SK-N-SH (cell line): ENCODE results near the gene GADD45B. TPM values are rescaled to one million over a fixed set of nuclear protein-coding genes. Genes with fewer than 3 reads are reported as not detected.

Source experiments
- CTCF ChIA-PET: fragments of 300-600, 350-600 bp; formaldehyde crosslinking; extraction: SDS; loops from one replicate; lab custom pipeline; 2021; lab: Yijun Ruan, JAX
- POLR2A ChIA-PET: fragments of 350-600 bp; sonication (Branson Sonifier 250); formaldehyde crosslinking; extraction: SDS; loops from one replicate; lab custom pipeline; 2020; ENCODE audit warnings: antibody characterized with exemption, inconsistent platforms; lab: Yijun Ruan, JAX
- DNase-seq: peaks from one replicate; pipeline ENCODE4 v3.0.0; 2012
- H2AFZ ChIP-seq: fragments of 200-600 bp; sonication (generic); 2 replicates; pipeline ENCODE4 v1.8.1; 2016; ENCODE audit warnings: antibody characterized with exemption, mild to moderate bottlenecking, low read depth
- H3F3A ChIP-seq: fragments of 200-600 bp; sonication (generic); replicated peaks from 2 replicates; pipeline ENCODE3; 2016; ENCODE audit warnings: antibody characterized with exemption, mild to moderate bottlenecking; ENCODE audit not compliant: insufficient read depth
- H3K27ac ChIP-seq, 2 experiments: fragments of 200-500 bp in 1 of 2; fragments of 200-600 bp in 1 of 2; sonication (Bioruptor generic) in 1 of 2; sonication (generic), shearing (Covaris generic) in 1 of 2; 2 replicates each; pipeline versions ENCODE4 v1.5.1 to v1.6.1; 2014 to 2016; ENCODE audit warnings: low read depth in 2 of 2, inconsistent platforms in 1 of 2, low read length in 1 of 2, mild to moderate bottlenecking in 1 of 2, mixed read lengths in 1 of 2
- H3K27me3 ChIP-seq: fragments of 200-600 bp; sonication (generic), shearing (Covaris generic); 2 replicates; pipeline ENCODE4 v1.6.1; 2016; ENCODE audit warnings: mixed run types; ENCODE audit not compliant: insufficient read depth
- H3K36me3 ChIP-seq, 2 experiments: fragments of 200-500 bp in 1 of 2; fragments of 200-600 bp in 1 of 2; sonication (Bioruptor generic) in 1 of 2; sonication (generic) in 1 of 2; replicated peaks in 1 of 2; 2 replicates each; pipeline versions ENCODE3 to v1.5.1; 2014 to 2016; ENCODE audit warnings: low read length in 1 of 2, mild to moderate bottlenecking in 1 of 2; ENCODE audit not compliant: insufficient read depth in 2 of 2, control insufficient read depth in 1 of 2
- H3K4me1 ChIP-seq, 2 experiments: fragments of 200-500 bp in 1 of 2; fragments of 200-600 bp in 1 of 2; sonication (Bioruptor generic) in 1 of 2; sonication (generic), shearing (Covaris generic) in 1 of 2; 2 replicates each; pipeline versions ENCODE4 v1.5.1 to v1.6.1; 2014 to 2016; ENCODE audit warnings: low read depth in 1 of 2, low read length in 1 of 2, mixed run types in 1 of 2; ENCODE audit not compliant: insufficient read depth in 2 of 2, control insufficient read depth in 1 of 2
- H3K4me2 ChIP-seq: fragments of 200-600 bp; sonication (generic), shearing (Covaris generic); 2 replicates; pipeline ENCODE4 v1.6.1; 2017; ENCODE audit warnings: mixed run types
- H3K4me3 ChIP-seq, 2 experiments: fragments of 200-500 bp in 1 of 2; fragments of 200-600 bp in 1 of 2; sonication (Bioruptor generic) in 1 of 2; sonication (generic), shearing (Covaris generic) in 1 of 2; 2 replicates each; pipeline versions ENCODE4 v1.5.1 to v1.8.1; 2014 to 2016; ENCODE audit warnings: low read depth in 2 of 2, inconsistent platforms in 1 of 2, low read length in 1 of 2, mild to moderate bottlenecking in 1 of 2, mixed read lengths in 1 of 2, moderate library complexity in 1 of 2
- H3K79me2 ChIP-seq: fragments of 200-600 bp; sonication (generic); 2 replicates; pipeline ENCODE4 v1.8.1; 2017; ENCODE audit warnings: mild to moderate bottlenecking; ENCODE audit not compliant: insufficient read depth
- H3K9ac ChIP-seq: fragments of 200-600 bp; sonication (generic); 2 replicates; pipeline ENCODE4 v1.6.1; 2017; ENCODE audit warnings: mixed run types
- H3K9me2 ChIP-seq: fragments of 200-600 bp; sonication (generic); 2 replicates; pipeline ENCODE4 v1.6.1; 2017; ENCODE audit warnings: mixed run types
- H3K9me3 ChIP-seq: fragments of 200-600 bp; sonication (generic); 2 replicates; pipeline ENCODE4 v1.6.1; 2017; ENCODE audit warnings: mixed run types, mild to moderate bottlenecking, moderate library complexity
- H4K20me1 ChIP-seq: fragments of 200-600 bp; sonication (generic); 2 replicates; pipeline ENCODE4 v1.6.1; 2017; ENCODE audit warnings: mild to moderate bottlenecking, mixed run types; ENCODE audit not compliant: insufficient read depth
- EZH2phosphoT487 ChIP-seq: fragments of 200-600 bp; sonication (generic); IDR thresholded peaks from 2 replicates; pipeline ENCODE4 v1.6.1; 2017; ENCODE audit warnings: low read depth, mixed run types, mild to moderate bottlenecking, antibody characterized with exemption, moderate library complexity, borderline replicate concordance
- FOSL2 ChIP-seq: IDR thresholded peaks from 2 replicates; pipeline ENCODE4 v1.4.0; 2012; ENCODE audit warnings: low read depth, mild to moderate bottlenecking, moderate library complexity, borderline replicate concordance
- GABPA ChIP-seq: IDR thresholded peaks from 2 replicates; pipeline ENCODE4 v1.4.0; 2012; ENCODE audit warnings: low read depth, mild to moderate bottlenecking
- GATA2 ChIP-seq: sonication (generic); formaldehyde crosslinking; IDR thresholded peaks from 2 replicates; pipeline ENCODE4 v1.5.0; 2020; ENCODE audit warnings: mild to moderate bottlenecking, missing genetic modification reagents
- MAX ChIP-seq: IDR thresholded peaks from 2 replicates; pipeline ENCODE4 v1.4.0; 2012; ENCODE audit warnings: low read depth
- MEF2A ChIP-seq: IDR thresholded peaks from 2 replicates; pipeline ENCODE4 v1.4.0; 2012; ENCODE audit warnings: low read depth, borderline replicate concordance
- MXI1 ChIP-seq: IDR thresholded peaks from 2 replicates; pipeline ENCODE4 v1.6.1; 2012; ENCODE audit warnings: mild to moderate bottlenecking, low read depth, low read length, improper control_type of control experiment
- NRF1 ChIP-seq: IDR thresholded peaks from 2 replicates; pipeline ENCODE4 v1.6.1; 2012; ENCODE audit warnings: low read depth, mild to moderate bottlenecking, low read length
- RAD21 ChIP-seq: IDR thresholded peaks from 2 replicates; pipeline ENCODE4 v1.6.1; 2012; ENCODE audit warnings: mild to moderate bottlenecking, low read length
- RFX5 ChIP-seq: IDR thresholded peaks from 2 replicates; pipeline ENCODE4 v1.6.1; 2012; ENCODE audit warnings: mild to moderate bottlenecking, improper control_type of control experiment, low read length
- RXRA ChIP-seq: IDR thresholded peaks from 2 replicates; pipeline ENCODE4 v1.4.0; 2012; ENCODE audit warnings: low read depth, mild to moderate bottlenecking, borderline replicate concordance
- USF2 ChIP-seq: fragments of 150-350 bp; IDR thresholded peaks from 2 replicates; pipeline ENCODE4 v1.6.1; 2017; ENCODE audit warnings: antibody characterized with exemption, low read length, low read depth, borderline replicate concordance
- WGBS: methylation state at CpG from one replicate; pipeline ENCODE4 v1.1.6; 2017; ENCODE audit warnings: low lambda C conversion rate; 5-methylcytosine and 5-hydroxymethylcytosine counted together
- polyA plus RNA-seq, 3 experiments: library from polyadenylated mRNA; depleted of rRNA; stranded (reverse); fragments of >200 nt; gene quantifications; 2 replicates each; pipeline ENCODE4 v1.2.3, GENCODE V29; 2012
- TF ChIP-seq, protein P1 (sequence below): fragments of 200-600 bp; sonication (generic); IDR thresholded peaks from 2 replicates; pipeline ENCODE4 v1.6.1; 2017; ENCODE audit warnings: antibody characterized with exemption, mild to moderate bottlenecking, moderate library complexity
- TF ChIP-seq, protein P2 (sequence below): IDR thresholded peaks from 2 replicates; pipeline ENCODE4 v1.6.1; 2012; ENCODE audit warnings: mild to moderate bottlenecking, low read depth, low read length, moderate library complexity
- TF ChIP-seq, protein P3 (sequence below): IDR thresholded peaks from 2 replicates; pipeline ENCODE4; 2012

The GADD45B gene
- polyA plus RNA-seq, 1 of the 3 experiments (the other 2 are of a cell fraction): 67.6 TPM

GRCh38 chr19:2464389-2464788, 11.5 kb upstream of the GADD45B start:
- no peak overlapping the region for H3K4me3 ChIP-seq
- H3K27me3 ChIP-seq: no peaks in the 10 kb centered on the region
- H3K79me2 ChIP-seq: no peaks in the 10 kb centered on the region
- no peaks in the 10 kb centered on the region for H4K20me1 ChIP-seq
- no peak for TF ChIP-seq MXI1
- TF ChIP-seq GATA2 (CRISPR knock-in tag): no peak
- TF ChIP-seq, protein P1, sequence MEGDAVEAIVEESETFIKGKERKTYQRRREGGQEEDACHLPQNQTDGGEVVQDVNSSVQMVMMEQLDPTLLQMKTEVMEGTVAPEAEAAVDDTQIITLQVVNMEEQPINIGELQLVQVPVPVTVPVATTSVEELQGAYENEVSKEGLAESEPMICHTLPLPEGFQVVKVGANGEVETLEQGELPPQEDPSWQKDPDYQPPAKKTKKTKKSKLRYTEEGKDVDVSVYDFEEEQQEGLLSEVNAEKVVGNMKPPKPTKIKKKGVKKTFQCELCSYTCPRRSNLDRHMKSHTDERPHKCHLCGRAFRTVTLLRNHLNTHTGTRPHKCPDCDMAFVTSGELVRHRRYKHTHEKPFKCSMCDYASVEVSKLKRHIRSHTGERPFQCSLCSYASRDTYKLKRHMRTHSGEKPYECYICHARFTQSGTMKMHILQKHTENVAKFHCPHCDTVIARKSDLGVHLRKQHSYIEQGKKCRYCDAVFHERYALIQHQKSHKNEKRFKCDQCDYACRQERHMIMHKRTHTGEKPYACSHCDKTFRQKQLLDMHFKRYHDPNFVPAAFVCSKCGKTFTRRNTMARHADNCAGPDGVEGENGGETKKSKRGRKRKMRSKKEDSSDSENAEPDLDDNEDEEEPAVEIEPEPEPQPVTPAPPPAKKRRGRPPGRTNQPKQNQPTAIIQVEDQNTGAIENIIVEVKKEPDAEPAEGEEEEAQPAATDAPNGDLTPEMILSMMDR: no peak
- no peak for TF ChIP-seq RXRA
- TF ChIP-seq, all 33 proteins: peak for 0
- no peaks in the 10 kb centered on the region for H3K9me2 ChIP-seq
- H3K9ac ChIP-seq: no peak overlapping the region
- 79% methylated on average over 5 of the region's 5 CpGs for WGBS
- no peak overlapping the region for H3K27ac ChIP-seq
- no peaks in the 10 kb centered on the region for H3K9me3 ChIP-seq
- no peak for DNase-seq
- ChIA-PET CTCF (interaction anchor here (0.9 to 21.1 kb wide), 6 partner anchors 10 to 173 kb away, joined by 3 to 309 read pairs (median 4); no protein-coding TSS in a partner anchor), POLR2A (no interaction called here)
- H3K4me2 ChIP-seq: no peak overlapping the region
- peaks cover 0 to 4% of the 10 kb centered on the region in 2 experiments; a peak in 2 of 4 replicates for H3K4me1 ChIP-seq
- H3K36me3 ChIP-seq: no peaks in the 10 kb centered on the region
- peaks cover 26% of the 10 kb centered on the region for H3F3A ChIP-seq
- H2AFZ ChIP-seq: no peak overlapping the region

GRCh38 chr19:2468596-2468995, 7.3 kb upstream of the GADD45B start:
- H3K4me2 ChIP-seq: no peak overlapping the region
- no peaks in the 10 kb centered on the region for H3K79me2 ChIP-seq
- 71% methylated on average over 12 of the region's 12 CpGs for WGBS
- H3K9me3 ChIP-seq: no peaks in the 10 kb centered on the region
- TF ChIP-seq GATA2 (CRISPR knock-in tag) (no peak), GABPA (no peak), MAX (no peak), USF2 (no peak), FOSL2 (no peak), MEF2A (no peak), RFX5 (no peak), EZH2phosphoT487 (no peak), NRF1 (no peak), RAD21 (no peak)
- TF ChIP-seq, protein P1: no peak
- TF ChIP-seq, protein P2, sequence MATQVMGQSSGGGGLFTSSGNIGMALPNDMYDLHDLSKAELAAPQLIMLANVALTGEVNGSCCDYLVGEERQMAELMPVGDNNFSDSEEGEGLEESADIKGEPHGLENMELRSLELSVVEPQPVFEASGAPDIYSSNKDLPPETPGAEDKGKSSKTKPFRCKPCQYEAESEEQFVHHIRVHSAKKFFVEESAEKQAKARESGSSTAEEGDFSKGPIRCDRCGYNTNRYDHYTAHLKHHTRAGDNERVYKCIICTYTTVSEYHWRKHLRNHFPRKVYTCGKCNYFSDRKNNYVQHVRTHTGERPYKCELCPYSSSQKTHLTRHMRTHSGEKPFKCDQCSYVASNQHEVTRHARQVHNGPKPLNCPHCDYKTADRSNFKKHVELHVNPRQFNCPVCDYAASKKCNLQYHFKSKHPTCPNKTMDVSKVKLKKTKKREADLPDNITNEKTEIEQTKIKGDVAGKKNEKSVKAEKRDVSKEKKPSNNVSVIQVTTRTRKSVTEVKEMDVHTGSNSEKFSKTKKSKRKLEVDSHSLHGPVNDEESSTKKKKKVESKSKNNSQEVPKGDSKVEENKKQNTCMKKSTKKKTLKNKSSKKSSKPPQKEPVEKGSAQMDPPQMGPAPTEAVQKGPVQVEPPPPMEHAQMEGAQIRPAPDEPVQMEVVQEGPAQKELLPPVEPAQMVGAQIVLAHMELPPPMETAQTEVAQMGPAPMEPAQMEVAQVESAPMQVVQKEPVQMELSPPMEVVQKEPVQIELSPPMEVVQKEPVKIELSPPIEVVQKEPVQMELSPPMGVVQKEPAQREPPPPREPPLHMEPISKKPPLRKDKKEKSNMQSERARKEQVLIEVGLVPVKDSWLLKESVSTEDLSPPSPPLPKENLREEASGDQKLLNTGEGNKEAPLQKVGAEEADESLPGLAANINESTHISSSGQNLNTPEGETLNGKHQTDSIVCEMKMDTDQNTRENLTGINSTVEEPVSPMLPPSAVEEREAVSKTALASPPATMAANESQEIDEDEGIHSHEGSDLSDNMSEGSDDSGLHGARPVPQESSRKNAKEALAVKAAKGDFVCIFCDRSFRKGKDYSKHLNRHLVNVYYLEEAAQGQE: no peak
- TF ChIP-seq, protein P3, sequence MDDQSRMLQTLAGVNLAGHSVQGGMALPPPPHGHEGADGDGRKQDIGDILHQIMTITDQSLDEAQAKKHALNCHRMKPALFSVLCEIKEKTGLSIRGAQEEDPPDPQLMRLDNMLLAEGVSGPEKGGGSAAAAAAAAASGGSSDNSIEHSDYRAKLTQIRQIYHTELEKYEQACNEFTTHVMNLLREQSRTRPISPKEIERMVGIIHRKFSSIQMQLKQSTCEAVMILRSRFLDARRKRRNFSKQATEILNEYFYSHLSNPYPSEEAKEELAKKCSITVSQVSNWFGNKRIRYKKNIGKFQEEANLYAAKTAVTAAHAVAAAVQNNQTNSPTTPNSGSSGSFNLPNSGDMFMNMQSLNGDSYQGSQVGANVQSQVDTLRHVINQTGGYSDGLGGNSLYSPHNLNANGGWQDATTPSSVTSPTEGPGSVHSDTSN: no peak
- peaks cover 18% of the 10 kb centered on the region for H3F3A ChIP-seq
- no peak overlapping the region for H2AFZ ChIP-seq
- H3K4me1 ChIP-seq: peaks cover 0 to 9% of the 10 kb centered on the region in 2 experiments; a peak in 1 of 4 replicates
- H3K27ac ChIP-seq: peak overlapping the region in 1 of 2 experiments; percentile 20; a peak in 1 of 4 replicates
- H3K36me3 ChIP-seq: no peaks in the 10 kb centered on the region
- DNase-seq: no peak
- ChIA-PET CTCF (interaction anchor here (21.1 kb wide), 1 partner anchor 144 kb away, joined by 309 read pairs; no protein-coding TSS in a partner anchor), POLR2A (no interaction called here)
- H3K9me2 ChIP-seq: no peaks in the 10 kb centered on the region
- no peak overlapping the region for H3K9ac ChIP-seq
- H4K20me1 ChIP-seq: no peaks in the 10 kb centered on the region
- H3K4me3 ChIP-seq: no peak overlapping the region
- H3K27me3 ChIP-seq: no peaks in the 10 kb centered on the region
